Measurements from ENCODE around the gene MCRS1. TPM values are rescaled to one million over a fixed set of nuclear protein-coding genes. Genes with fewer than 3 reads are reported as not detected.

The MCRS1 gene
- total RNA-seq, 1 donor from 2014 or later, result 94.4 TPM

- DNase-seq (no peak), ATAC-seq (no peak)
- intact Hi-C loops (cut with micrococcal nuclease), result no loop called here
Observed at GRCh38 chr12:49545815-49546214, 22.1 kb downstream of the MCRS1 start.

GRCh38 chr12:49543914-49544815, 23.8 kb downstream of the MCRS1 start:
- intact Hi-C loops (cut with micrococcal nuclease), result no loop called here
- DNase-seq, result peak; percentile 23
- ATAC-seq, result no peak

GRCh38 chr12:49543221-49543913, 24.6 kb downstream of the MCRS1 start:
- no peak for ATAC-seq
- peak; percentile 20 for DNase-seq
- intact Hi-C loops (cut with micrococcal nuclease), result no loop called here

GRCh38 chr12:49542592-49543160, 25.3 kb downstream of the MCRS1 start:
- intact Hi-C loops (cut with micrococcal nuclease), result no loop called here
- peak; percentile 19 for DNase-seq
- no peak for ATAC-seq

- intact Hi-C loops (cut with micrococcal nuclease), result no loop called here
- no peak for ATAC-seq
- peak; percentile 8 for DNase-seq
Observed at GRCh38 chr12:49541911-49542505, 25.9 kb downstream of the MCRS1 start.

GRCh38 chr12:49541140-49541861, 26.6 kb downstream of the MCRS1 start:
- DNase-seq, result no peak
- no peak for ATAC-seq
- intact Hi-C loops (cut with micrococcal nuclease), result no loop called here

GRCh38 chr12:49540229-49541139, 27.5 kb downstream of the MCRS1 start:
- ATAC-seq (no peak), DNase-seq (peak; percentile 20)
- intact Hi-C loops (cut with micrococcal nuclease), result no loop called here

- ATAC-seq, result no peak
- peak; percentile 25 for DNase-seq
- intact Hi-C loops (cut with micrococcal nuclease), result no loop called here
Observed at GRCh38 chr12:49539406-49540228, 28.3 kb downstream of the MCRS1 start.

- DNase-seq (peak; percentile 87), ATAC-seq (peak; percentile 86)
- intact Hi-C loops (cut with micrococcal nuclease), result no loop called here
Observed at GRCh38 chr12:49538510-49539403, 29.2 kb downstream of the MCRS1 start, which contains the start of gene KCNH3. Gene KCNH3, plus strand, starts transcription at chr12:49539030. Its CDS starts 387 bp downstream, at chr12:49539417.

- ATAC-seq (peak; percentile 29), DNase-seq (peak; percentile 44)
- intact Hi-C loops (cut with micrococcal nuclease), result no loop called here
Observed at GRCh38 chr12:49537752-49538509, 30.0 kb downstream of the MCRS1 start.

- DNase-seq (peak; percentile 20), ATAC-seq (no peak)
- intact Hi-C loops (cut with micrococcal nuclease), result no loop called here
Observed at GRCh38 chr12:49537231-49537751, 30.7 kb downstream of the MCRS1 start.

- ATAC-seq (no peak), DNase-seq (no peak)
- intact Hi-C loops (cut with micrococcal nuclease), result no loop called here
Observed at GRCh38 chr12:49536526-49537071, 31.3 kb downstream of the MCRS1 start.

- DNase-seq (no peak), ATAC-seq (no peak)
- intact Hi-C loops (cut with micrococcal nuclease), result no loop called here
Observed at GRCh38 chr12:49535921-49536525, 31.9 kb downstream of the MCRS1 start.

GRCh38 chr12:49534731-49535278, 33.1 kb downstream of the MCRS1 start:
- no peak for ATAC-seq
- intact Hi-C loops (cut with micrococcal nuclease), result no loop called here
- DNase-seq, result peak; percentile 18
